ENCODE results near the gene GRIP2. TPM values are rescaled to one million over a fixed set of nuclear protein-coding genes. Genes with fewer than 3 reads are reported as not detected.

GRIP2 gene
- total RNA-seq, 6 experiments from 2014 or later, result 0.04 to 0.44 (median 0.33) TPM; not detected in 1

DNA sequence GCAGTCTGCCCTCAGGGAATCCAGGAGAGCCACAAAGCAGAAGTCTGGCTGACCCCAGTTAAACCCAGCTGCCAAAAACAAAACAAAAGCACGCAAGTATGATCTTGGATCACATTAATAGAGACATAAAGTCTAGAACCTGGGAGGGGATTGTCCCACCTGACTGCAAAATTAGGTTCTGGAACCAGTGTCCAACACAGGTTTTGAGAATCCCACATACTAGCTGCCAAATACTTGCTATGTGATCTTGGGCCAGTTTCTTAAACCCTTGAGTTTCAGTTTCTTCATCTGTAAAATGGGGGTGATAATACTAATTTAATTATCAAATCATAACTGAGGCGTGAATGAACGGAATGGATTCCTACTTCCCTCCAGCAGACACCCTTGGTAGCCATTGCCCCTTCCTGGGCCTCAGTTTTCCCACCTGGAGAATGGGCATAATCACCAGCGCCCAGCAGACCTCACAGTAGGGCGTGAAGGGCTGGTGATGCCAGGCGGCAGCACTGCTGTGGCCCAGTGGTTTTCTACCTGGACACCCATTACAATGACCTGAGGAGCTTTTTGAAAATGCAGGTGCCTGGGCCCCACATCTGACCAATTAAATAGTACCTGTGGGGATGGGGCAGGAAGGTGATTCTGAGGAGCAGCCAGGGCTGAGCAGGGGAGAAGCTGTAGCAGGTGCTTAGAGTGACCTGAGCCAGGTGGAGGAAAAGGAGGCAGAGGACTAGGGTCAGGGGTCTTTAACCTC lies 32.2 kb downstream of the GRIP2 start:
- H3K27me3 ChIP-seq, result no peaks in the 10 kb centered on the region
- no peaks in the 10 kb centered on the region for H3K9me3 ChIP-seq
- DNase-seq (no peak), ATAC-seq (no peak)
- WGBS (ENCODE audit: insufficient coverage, low coverage, low lambda C conversion rate, missing lambda C conversion rate), result 57% methylated on average over 6 of the region's 6 CpGs
- H3K4me3 ChIP-seq, result no peak overlapping the region
- intact Hi-C loops (cut with DNase I), result no loop called here
- H3K36me3 ChIP-seq, result no peaks in the 10 kb centered on the region
- no peak overlapping the region for H3K27ac ChIP-seq
- no peaks in the 10 kb centered on the region for H3K4me1 ChIP-seq
- TF ChIP-seq, protein P1, sequence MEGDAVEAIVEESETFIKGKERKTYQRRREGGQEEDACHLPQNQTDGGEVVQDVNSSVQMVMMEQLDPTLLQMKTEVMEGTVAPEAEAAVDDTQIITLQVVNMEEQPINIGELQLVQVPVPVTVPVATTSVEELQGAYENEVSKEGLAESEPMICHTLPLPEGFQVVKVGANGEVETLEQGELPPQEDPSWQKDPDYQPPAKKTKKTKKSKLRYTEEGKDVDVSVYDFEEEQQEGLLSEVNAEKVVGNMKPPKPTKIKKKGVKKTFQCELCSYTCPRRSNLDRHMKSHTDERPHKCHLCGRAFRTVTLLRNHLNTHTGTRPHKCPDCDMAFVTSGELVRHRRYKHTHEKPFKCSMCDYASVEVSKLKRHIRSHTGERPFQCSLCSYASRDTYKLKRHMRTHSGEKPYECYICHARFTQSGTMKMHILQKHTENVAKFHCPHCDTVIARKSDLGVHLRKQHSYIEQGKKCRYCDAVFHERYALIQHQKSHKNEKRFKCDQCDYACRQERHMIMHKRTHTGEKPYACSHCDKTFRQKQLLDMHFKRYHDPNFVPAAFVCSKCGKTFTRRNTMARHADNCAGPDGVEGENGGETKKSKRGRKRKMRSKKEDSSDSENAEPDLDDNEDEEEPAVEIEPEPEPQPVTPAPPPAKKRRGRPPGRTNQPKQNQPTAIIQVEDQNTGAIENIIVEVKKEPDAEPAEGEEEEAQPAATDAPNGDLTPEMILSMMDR (IDR thresholded peaks at IDR 0.05), result no peak
- TF ChIP-seq POLR2A (IDR thresholded peaks at IDR 0.05), result no peak

DNA sequence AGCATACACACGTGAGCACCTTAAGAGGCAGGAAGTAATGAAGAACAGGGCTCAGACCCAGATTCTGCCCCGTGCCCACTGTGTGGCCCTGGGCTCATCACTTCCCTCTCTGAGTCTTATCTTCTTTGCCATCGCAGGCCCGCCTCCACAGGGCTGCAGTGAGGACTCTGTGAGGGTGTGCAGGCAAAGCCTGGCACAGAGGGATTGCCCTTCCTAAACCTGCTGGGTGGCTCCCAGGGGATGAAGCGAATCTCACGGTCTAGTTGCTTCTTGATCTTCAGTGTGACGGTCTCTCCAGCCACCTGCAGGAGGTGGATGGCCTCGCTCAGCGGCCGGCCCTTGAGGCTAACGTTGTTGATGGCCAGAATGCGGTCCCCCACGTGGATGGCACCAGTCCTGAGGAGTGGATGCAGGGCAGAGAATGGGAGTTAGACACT lies 32.8 kb downstream of the GRIP2 start:
- intact Hi-C loops (cut with DNase I), result no loop called here
- Histone ChIP-seq H3K4me3 (no peak overlapping the region), H3K36me3 (no peaks in the 10 kb centered on the region), H3K4me1 (no peaks in the 10 kb centered on the region), H3K27me3 (no peaks in the 10 kb centered on the region), H3K27ac (no peak overlapping the region), H3K9me3 (peaks cover 0 to 3% (median 0%) of the 10 kb centered on the region in 4 donors)
- ATAC-seq (no peak), DNase-seq (no peak)
- WGBS (ENCODE audit: insufficient coverage, low coverage, low lambda C conversion rate, missing lambda C conversion rate), result 64% methylated on average over 3 of the region's 13 CpGs
- no peak for TF ChIP-seq POLR2A (IDR thresholded peaks at IDR 0.05)
- TF ChIP-seq, protein P1 (IDR thresholded peaks at IDR 0.05), result no peak

DNA sequence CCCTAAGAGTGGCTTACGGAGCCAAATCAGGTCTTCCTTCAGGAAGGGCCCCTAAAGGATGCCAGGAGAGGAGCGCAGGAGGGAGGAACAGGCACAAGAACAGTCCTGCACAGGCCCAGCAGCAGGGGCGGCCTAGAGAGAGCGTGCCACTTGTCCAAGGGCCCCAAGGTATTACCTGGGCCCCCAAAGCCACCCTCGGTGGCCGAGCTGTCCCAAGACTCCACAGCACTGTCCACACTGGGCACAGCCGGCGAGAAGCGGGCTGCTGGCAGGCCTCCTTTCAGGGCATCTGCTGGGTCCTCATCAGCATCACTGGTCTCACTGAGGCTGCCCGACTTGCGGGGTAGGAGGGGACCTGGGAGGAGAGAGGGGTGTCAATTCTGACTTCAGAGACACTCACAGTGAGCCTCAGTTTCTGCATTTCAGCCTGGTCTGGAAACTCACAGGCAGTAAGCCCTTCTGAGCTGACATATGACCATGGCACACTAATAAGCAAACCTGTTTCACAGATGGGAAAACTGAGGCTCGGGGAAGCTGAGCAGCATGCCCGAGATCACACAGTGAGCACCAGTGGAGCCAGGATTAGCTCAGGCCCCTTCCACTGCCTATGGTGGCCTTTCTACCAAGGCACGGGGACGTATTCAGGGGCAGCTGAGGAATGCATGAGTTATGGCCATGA lies 33.4 kb downstream of the GRIP2 start:
- Histone ChIP-seq H3K4me3 (no peak overlapping the region), H3K36me3 (no peaks in the 10 kb centered on the region), H3K9me3 (peaks cover 0 to 4% (median 0%) of the 10 kb centered on the region in 4 donors), H3K27me3 (no peaks in the 10 kb centered on the region), H3K4me1 (no peaks in the 10 kb centered on the region), H3K27ac (no peak overlapping the region)
- no peak for DNase-seq
- ATAC-seq, result no peak
- TF ChIP-seq, protein P1 (IDR thresholded peaks at IDR 0.05), result no peak
- TF ChIP-seq POLR2A (IDR thresholded peaks at IDR 0.05), result no peak
- 83% methylated on average over 7 of the region's 15 CpGs for WGBS (ENCODE audit: insufficient coverage, low coverage, low lambda C conversion rate, missing lambda C conversion rate)
- intact Hi-C loops (cut with DNase I), result no loop called here

DNA sequence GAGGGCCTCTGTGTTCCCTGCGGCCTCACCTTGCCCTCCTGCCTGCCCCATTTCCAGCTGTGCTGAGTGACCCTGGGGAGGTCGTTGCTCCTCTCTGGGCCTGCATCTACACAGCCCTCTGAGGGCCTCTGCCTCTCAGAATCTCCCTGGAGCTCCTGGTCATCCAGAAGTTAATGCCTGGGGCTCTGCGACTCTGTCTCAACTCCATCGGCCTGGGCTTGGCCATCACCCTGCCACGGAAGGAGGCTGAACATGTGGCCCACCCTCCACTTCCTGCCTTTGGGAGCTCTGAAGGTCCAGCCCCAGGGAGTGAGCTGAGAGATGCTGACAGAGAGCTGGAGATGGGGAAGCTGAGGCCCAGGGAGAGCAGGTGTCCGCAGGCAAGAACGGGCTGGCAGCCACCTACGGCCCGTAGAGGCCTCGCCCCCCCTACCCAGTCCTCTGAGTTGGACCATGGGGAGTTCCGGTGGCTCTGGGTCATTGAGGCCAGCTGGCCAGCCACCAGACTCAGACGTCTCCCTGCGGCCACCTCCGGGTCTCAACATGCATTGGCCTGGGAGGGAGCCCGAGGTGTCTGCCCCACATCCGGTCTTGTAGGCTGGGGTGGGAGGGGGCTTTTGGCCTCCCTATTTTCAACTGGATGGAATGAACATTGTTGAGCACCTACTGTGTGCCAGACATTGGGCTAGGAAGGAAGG lies 34.2 kb downstream of the GRIP2 start:
- intact Hi-C loops (cut with DNase I), result no loop called here
- H3K4me1 ChIP-seq, result no peaks in the 10 kb centered on the region
- TF ChIP-seq POLR2A (IDR thresholded peaks at IDR 0.05), result no peak
- TF ChIP-seq, protein P1 (IDR thresholded peaks at IDR 0.05), result no peak
- WGBS (ENCODE audit: insufficient coverage, low coverage, low lambda C conversion rate, missing lambda C conversion rate), result 52% methylated on average over 5 of the region's 16 CpGs
- no peak overlapping the region for H3K27ac ChIP-seq
- H3K4me3 ChIP-seq, result no peak overlapping the region
- DNase-seq (no peak), ATAC-seq (peak in 1 of 4 donors; percentile 7)
- H3K9me3 ChIP-seq, result peaks cover 0 to 4% (median 0%) of the 10 kb centered on the region in 4 donors
- H3K36me3 ChIP-seq, result no peaks in the 10 kb centered on the region
- H3K27me3 ChIP-seq, result no peaks in the 10 kb centered on the region
